HAP-1 (cell line): ENCODE results near the gene SIK3.

Experiments
- DNase-seq, 2 experiments: peaks; one replicate each; pipeline ENCODE4 v3.0.0-alpha.2; 2016 to 2020; ENCODE audit warnings: low spot score in 2 of 2
- H3K27me3 ChIP-seq: fragments of 250-450 bp; sonication (Bioruptor Pico); 2 replicates; pipeline ENCODE4 v1.5.1; 2020; ENCODE audit warnings: low read depth, mild to moderate bottlenecking, moderate library complexity
- H3K36me3 ChIP-seq: fragments of 250-450 bp; sonication (Bioruptor Pico); replicated peaks from 2 replicates; pipeline ENCODE4 v1.5.1; 2020; ENCODE audit warnings: mild to moderate bottlenecking
- H3K4me1 ChIP-seq: fragments of 250-450 bp; sonication (Bioruptor Pico); 2 replicates; pipeline ENCODE4 v1.5.1; 2020; ENCODE audit warnings: mild to moderate bottlenecking
- H3K4me3 ChIP-seq: fragments of 250-450 bp; sonication (Bioruptor Pico); 2 replicates; pipeline ENCODE4 v1.5.1; 2020; ENCODE audit warnings: mild to moderate bottlenecking, moderate library complexity
- H3K9me3 ChIP-seq: fragments of 250-450 bp; sonication (Bioruptor Pico); 2 replicates; pipeline ENCODE4 v1.5.1; 2020; ENCODE audit warnings: mild to moderate bottlenecking, moderate library complexity
- in situ Hi-C: fragments of 300-500 bp; cut with MboI; formaldehyde crosslinking; loops from 3 replicates; pipeline ENCODE4 v1.14.3; 2020; ENCODE audit warnings: low sequenced_read_pairs, inconsistent platforms, mixed read lengths

Gene SIK3

GRCh38 chr11:116829525-116830183 lies 268.6 kb downstream of the SIK3 start, which contains the start of gene APOC3:
Gene APOC3 (plus strand): TSS chr11:116829907. CDS start chr11:116830583, 676 bp downstream.
- H3K4me3 ChIP-seq, result no peak within 1 kb of the TSS
- in situ Hi-C loops, result no loop called here
- H3K27me3 ChIP-seq, result no peaks in the 10 kb centered on the region
- H3K36me3 ChIP-seq, result no peaks in the 10 kb centered on the region
- no peaks in the 10 kb centered on the region for H3K4me1 ChIP-seq
- no peaks in the 10 kb centered on the region for H3K9me3 ChIP-seq
- DNase-seq, result no peak

DNA sequence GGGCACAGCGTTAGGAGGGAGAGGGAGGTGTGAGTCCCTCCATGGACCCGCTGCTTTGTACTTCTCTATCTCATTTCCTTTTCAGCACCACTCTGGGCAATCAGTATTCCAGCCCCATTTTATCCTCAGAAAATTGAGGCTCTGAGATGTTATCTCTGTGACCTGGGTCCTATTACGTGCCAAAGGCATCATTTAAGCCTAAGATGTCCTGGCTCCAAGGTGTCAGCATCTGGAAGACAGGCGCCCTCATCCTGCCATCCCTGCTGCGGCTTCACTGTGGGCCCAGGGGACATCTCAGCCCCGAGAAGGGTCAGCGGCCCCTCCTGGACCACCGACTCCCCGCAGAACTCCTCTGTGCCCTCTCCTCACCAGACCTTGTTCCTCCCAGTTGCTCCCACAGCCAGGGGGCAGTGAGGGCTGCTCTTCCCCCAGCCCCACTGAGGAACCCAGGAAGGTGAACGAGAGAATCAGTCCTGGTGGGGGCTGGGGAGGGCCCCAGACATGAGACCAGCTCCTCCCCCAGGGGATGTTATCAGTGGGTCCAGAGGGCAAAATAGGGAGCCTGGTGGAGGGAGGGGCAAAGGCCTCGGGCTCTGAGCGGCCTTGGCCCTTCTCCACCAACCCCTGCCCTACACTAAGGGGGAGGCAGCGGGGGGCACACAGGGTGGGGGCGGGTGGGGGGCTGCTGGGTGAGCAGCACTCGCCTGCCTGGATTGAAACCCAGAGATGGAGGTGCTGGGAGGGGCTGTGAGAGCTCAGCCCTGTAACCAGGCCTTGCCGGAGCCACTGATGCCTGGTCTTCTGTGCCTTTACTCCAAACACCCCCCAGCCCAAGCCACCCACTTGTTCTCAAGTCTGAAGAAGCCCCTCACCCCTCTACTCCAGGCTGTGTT lies 269.4 kb downstream of the SIK3 start:
- in situ Hi-C loops, result no loop called here

DNA sequence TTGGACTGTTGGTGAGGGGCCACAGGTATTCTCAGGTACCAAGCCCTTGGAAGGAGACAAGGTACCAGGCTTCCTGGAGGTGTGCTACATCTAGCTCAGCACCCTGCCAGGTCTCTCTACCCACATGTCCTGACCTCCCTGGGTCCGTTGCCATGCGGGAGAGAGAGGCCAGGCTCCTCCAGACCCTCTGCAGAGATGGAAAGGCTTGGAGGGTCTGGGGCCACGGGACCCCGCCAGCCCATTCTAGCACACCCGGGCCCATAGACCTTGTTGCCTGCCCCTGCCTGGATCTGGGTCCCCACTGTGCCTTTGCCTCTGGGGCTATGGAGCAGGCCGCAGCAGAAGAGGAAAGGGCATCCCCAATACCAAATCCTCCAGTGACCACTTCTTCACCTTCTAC lies 270.8 kb downstream of the SIK3 start:
- H3K4me3 ChIP-seq, result no peak overlapping the region
- no peaks in the 10 kb centered on the region for H3K9me3 ChIP-seq
- in situ Hi-C loops, result no loop called here
- H3K36me3 ChIP-seq, result no peaks in the 10 kb centered on the region
- no peaks in the 10 kb centered on the region for H3K27me3 ChIP-seq
- no peak for DNase-seq
- H3K4me1 ChIP-seq, result no peaks in the 10 kb centered on the region

More for the DNA sequence above, 269.4 kb downstream of the SIK3 start:
- DNase-seq, result no peak
- no peaks in the 10 kb centered on the region for H3K4me1 ChIP-seq
- no peaks in the 10 kb centered on the region for H3K36me3 ChIP-seq
- H3K9me3 ChIP-seq, result no peaks in the 10 kb centered on the region
- no peak overlapping the region for H3K4me3 ChIP-seq
- H3K27me3 ChIP-seq, result no peaks in the 10 kb centered on the region

- H3K36me3 ChIP-seq, result no peaks in the 10 kb centered on the region
Measured at GRCh38 chr11:116826751-116827431, 271.3 kb downstream of the SIK3 start.

GRCh38 chr11:116825854-116826750 lies 272.1 kb downstream of the SIK3 start:
- no peak overlapping the region for H3K4me3 ChIP-seq
- H3K9me3 ChIP-seq, result no peaks in the 10 kb centered on the region
- H3K36me3 ChIP-seq, result no peaks in the 10 kb centered on the region
- H3K4me1 ChIP-seq, result no peaks in the 10 kb centered on the region
- H3K27me3 ChIP-seq, result no peaks in the 10 kb centered on the region
- DNase-seq, result no peak
- in situ Hi-C loops, result no loop called here

More at GRCh38 chr11:116826751-116827431, 271.3 kb downstream of the SIK3 start:
- H3K9me3 ChIP-seq, result no peaks in the 10 kb centered on the region
- no peaks in the 10 kb centered on the region for H3K27me3 ChIP-seq
- no peak overlapping the region for H3K4me3 ChIP-seq
- no peak for DNase-seq
- in situ Hi-C loops, result no loop called here
- no peaks in the 10 kb centered on the region for H3K4me1 ChIP-seq

GRCh38 chr11:116825434-116825833 lies 272.8 kb downstream of the SIK3 start:
- Histone ChIP-seq H3K4me1 (no peaks in the 10 kb centered on the region), H3K27me3 (no peaks in the 10 kb centered on the region), H3K4me3 (no peak overlapping the region), H3K36me3 (no peaks in the 10 kb centered on the region), H3K9me3 (no peaks in the 10 kb centered on the region)
- DNase-seq, result no peak
- in situ Hi-C loops, result no loop called here

DNA sequence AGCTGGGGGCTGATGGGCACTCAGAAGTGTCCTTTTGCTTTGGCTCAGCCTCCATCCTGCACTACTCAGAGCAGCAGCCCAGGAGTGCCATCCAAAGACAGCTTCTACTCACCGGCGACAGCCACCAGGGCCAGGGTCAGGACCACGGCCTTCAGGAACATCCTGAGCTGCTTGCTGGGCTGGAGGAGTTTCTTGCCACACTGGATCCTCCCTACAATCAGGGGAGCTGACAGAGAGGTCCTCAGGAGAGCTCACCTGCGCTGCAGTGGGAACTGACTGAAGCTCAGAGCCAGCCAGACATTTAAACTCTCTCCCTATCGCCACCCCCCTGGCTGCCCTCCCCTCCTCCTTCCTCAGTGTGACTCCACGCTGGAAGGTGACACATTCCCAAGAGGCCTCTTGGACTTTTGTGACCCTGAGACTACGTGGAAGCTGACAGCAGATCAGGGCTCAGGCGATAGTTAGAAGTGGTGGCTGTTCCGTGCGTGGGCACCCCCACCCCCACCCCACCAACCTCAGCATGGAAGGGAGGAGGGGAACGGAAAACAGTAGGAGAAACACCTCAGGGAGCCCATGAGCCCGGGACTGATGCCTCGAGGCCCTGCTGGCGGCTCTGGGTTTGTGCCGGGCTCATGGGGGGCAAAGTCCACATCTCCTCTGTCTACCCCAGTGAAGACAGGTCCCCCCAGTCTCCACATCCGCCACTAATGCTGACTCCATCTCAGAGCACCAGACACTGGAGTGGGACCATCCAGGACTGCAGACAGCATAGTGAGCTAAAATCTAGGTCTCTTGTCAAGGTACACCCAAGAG lies 275.0 kb downstream of the SIK3 start, which contains the start of gene APOA4:
TSS of gene APOA4 (minus strand) at position 274 of the 813 bp plus-strand sequence. CDS start at position 161, 113 bp downstream.
- H3K4me3 ChIP-seq, result no peak within 1 kb of the TSS
- no peaks in the 10 kb centered on the region for H3K9me3 ChIP-seq
- H3K4me1 ChIP-seq, result no peaks in the 10 kb centered on the region
- no peak for DNase-seq
- in situ Hi-C loops, result no loop called here
- no peaks in the 10 kb centered on the region for H3K36me3 ChIP-seq
- no peaks in the 10 kb centered on the region for H3K27me3 ChIP-seq

DNA sequence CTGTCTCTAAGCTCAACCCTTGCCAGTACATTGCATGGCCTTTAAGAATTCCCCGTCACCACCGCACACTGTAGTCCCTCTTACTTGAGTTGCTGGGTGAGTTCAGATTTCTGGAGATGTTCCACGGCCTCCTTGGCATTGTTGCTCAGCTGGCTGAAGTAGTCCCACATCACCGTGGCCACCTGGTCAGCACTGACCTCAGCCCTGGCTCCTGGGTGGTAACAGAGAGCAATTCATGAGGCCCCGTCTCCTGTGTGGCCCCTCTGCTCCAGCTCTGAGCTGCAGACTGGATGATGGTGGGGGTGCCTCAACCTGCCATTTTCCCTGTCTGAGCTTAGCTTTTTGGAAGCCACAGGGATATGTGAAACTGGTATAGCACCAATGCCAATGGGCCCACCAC lies 275.7 kb downstream of the SIK3 start:
- Histone ChIP-seq H3K4me3 (no peak overlapping the region), H3K9me3 (no peaks in the 10 kb centered on the region), H3K36me3 (no peaks in the 10 kb centered on the region), H3K4me1 (no peaks in the 10 kb centered on the region), H3K27me3 (no peaks in the 10 kb centered on the region)
- DNase-seq, result no peak
- in situ Hi-C loops, result no loop called here

DNA sequence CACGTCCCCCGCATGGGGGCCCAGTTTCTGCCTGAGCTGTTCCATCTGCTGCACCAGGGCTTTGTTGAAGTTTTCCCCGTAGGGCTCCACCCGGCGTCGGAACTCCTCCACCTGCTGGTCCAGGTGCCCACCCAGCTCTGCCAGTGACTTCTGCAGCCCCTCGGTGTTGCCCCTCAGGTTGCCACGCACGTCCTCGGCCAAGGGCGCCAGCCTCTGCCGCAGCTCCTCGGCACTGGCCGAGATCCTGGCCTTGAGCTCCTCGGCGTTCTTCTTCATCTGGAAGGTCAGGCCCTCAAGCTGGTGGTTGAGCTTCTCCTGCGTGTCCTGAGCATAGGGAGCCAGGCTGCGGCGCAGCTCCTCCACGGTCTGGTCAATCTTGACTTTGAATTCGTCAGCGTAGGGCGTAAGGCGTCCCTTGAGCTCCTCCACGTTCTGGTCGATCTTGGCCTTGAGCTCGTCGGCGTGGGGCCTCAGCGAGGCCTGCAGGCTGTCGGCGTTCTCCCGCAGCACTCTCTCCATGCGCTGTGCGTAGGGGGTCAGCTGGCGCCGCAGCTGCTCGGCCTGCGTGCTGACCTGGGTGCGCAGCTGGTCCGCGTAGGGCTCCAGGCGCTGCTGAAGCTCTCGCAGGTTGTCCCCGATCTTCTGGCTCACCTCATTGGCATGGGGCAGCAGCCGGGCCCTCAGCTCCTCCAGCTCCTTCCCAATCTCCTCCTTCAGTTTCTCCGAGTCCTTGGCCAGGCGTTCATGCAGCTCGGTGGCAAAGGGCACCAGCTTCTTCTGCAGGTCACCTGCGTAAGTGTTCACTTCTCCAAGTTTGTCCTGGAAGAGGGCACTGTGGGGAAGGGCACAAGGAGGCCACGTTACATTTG lies 276.9 kb downstream of the SIK3 start:
- H3K36me3 ChIP-seq, result no peaks in the 10 kb centered on the region
- in situ Hi-C loops, result no loop called here
- H3K9me3 ChIP-seq, result no peaks in the 10 kb centered on the region
- DNase-seq, result no peak
- H3K27me3 ChIP-seq, result no peaks in the 10 kb centered on the region
- H3K4me3 ChIP-seq, result no peak overlapping the region
- no peaks in the 10 kb centered on the region for H3K4me1 ChIP-seq

DNA sequence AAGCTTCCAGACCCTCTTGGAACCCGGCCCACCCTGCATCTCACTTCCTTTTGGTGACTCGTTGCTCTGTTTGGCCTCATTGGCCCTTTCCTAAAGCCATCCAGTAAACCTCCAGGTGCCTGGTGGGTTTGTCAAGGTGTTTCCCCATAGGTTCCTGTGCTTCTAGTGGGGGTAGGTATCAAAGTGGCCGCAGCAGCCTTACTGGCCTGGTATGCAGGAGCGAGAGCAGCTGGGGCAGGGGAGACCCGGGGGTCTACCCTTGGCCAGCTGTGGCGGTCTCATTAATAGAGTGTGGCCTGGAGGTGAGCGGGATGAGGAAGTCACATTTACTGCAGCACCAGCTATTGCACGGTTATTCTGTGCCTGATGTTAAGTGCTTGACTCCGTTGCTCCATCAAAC lies 279.2 kb downstream of the SIK3 start:
- no peaks in the 10 kb centered on the region for H3K36me3 ChIP-seq
- H3K4me3 ChIP-seq, result no peak overlapping the region
- no peaks in the 10 kb centered on the region for H3K9me3 ChIP-seq
- DNase-seq, result no peak
- H3K27me3 ChIP-seq, result no peaks in the 10 kb centered on the region
- in situ Hi-C loops, result no loop called here
- no peaks in the 10 kb centered on the region for H3K4me1 ChIP-seq

- no peak overlapping the region for H3K4me3 ChIP-seq
- no peaks in the 10 kb centered on the region for H3K27me3 ChIP-seq
- H3K36me3 ChIP-seq, result no peaks in the 10 kb centered on the region
- no peaks in the 10 kb centered on the region for H3K4me1 ChIP-seq
- in situ Hi-C loops, result no loop called here
- no peaks in the 10 kb centered on the region for H3K9me3 ChIP-seq
- DNase-seq, result no peak
Measured at GRCh38 chr11:116814502-116814901, 283.7 kb downstream of the SIK3 start.
